ENCODE data around the gene CALHM5. TPM values are rescaled to one million over a fixed set of nuclear protein-coding genes. Genes with fewer than 3 reads are reported as not detected.
A peak's percentile ranks its signal among the peaks of the same experiment; 100 is the strongest.

Gene CALHM5
- total and polyA plus RNA-seq, 9 of the 15 experiments (the other 6 are each of a cell fraction or from before 2014, with no cell fraction given) = under 0.01 to 0.05 (median 0.02) TPM; not detected in 2

DNA sequence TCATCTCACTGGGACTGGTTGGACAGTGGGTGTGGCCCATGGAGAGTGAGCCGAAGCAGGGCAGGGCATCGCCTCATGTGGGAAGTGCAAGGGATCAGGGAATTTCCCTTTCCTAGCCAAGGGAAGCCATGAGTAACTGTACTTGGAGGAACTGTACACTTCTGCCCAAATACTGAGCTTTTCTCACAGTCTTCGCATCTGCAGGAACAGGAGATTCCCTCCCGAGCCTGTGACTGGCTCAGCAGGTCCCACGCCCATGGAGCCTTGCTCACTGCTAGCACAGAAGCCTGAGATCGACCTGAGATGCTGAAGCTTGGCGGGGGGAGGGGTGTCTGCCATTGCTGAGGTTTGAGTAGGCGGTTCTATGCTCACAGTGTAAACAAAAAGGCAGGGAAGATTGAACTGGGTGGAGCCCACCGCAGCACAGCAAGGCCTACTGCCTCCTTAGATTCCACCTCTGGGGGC lies 10.4 kb upstream of the CALHM5 start (continued):
- TF ChIP-seq, protein P1, sequence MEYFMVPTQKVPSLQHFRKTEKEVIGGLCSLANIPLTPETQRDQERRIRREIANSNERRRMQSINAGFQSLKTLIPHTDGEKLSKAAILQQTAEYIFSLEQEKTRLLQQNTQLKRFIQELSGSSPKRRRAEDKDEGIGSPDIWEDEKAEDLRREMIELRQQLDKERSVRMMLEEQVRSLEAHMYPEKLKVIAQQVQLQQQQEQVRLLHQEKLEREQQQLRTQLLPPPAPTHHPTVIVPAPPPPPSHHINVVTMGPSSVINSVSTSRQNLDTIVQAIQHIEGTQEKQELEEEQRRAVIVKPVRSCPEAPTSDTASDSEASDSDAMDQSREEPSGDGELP (CRISPR knock-in tag; IDR thresholded peaks at IDR 0.05; ENCODE audit: borderline replicate concordance) = 0 out of 2 replicates have a peak, but pooled peaks have one; percentile 20
- TF ChIP-seq CBX8 (IDR thresholded peaks at IDR 0.05; ENCODE audit: borderline replicate concordance, extremely low read depth, low read depth, low read length, poor library complexity, severe bottlenecking) = no peak
- TF ChIP-seq, protein P2, sequence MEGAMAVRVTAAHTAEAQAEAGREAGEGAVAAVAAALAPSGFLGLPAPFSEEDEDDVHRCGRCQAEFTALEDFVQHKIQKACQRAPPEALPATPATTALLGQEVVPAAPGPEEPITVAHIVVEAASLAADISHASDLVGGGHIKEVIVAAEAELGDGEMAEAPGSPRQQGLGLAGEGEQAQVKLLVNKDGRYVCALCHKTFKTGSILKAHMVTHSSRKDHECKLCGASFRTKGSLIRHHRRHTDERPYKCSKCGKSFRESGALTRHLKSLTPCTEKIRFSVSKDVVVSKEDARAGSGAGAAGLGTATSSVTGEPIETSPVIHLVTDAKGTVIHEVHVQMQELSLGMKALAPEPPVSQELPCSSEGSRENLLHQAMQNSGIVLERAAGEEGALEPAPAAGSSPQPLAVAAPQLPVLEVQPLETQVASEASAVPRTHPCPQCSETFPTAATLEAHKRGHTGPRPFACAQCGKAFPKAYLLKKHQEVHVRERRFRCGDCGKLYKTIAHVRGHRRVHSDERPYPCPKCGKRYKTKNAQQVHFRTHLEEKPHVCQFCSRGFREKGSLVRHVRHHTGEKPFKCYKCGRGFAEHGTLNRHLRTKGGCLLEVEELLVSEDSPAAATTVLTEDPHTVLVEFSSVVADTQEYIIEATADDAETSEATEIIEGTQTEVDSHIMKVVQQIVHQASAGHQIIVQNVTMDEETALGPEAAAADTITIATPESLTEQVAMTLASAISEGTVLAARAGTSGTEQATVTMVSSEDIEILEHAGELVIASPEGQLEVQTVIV (CRISPR knock-in tag; IDR thresholded peaks at IDR 0.05; ENCODE audit: borderline replicate concordance) = no peak
- TF ChIP-seq SMAD4 (CRISPR knock-in tag; conservative IDR thresholded peaks at IDR 0.05) = peak; percentile 24; the same call in 1 of the 2 replicates
- no peak for TF ChIP-seq JUNB (CRISPR knock-in tag; conservative IDR thresholded peaks at IDR 0.05)
- TF ChIP-seq ZNF140 (CRISPR knock-in tag; IDR thresholded peaks at IDR 0.05) = no peak
- TF ChIP-seq C11orf30 (IDR thresholded peaks at IDR 0.05; ENCODE audit: low read depth) = no peak
- TF ChIP-seq NFYB (IDR thresholded peaks at IDR 0.05; ENCODE audit: extremely low read depth, insufficient read length) = no peak
- no peak for TF ChIP-seq SMARCC2 (IDR thresholded peaks at IDR 0.05; ENCODE audit: low read depth)
- no peak for TF ChIP-seq TAF9B (IDR thresholded peaks at IDR 0.05; ENCODE audit: partially characterized antibody)
- no peak for TF ChIP-seq TGIF2 (CRISPR knock-in tag; IDR thresholded peaks at IDR 0.05)
- no peak for TF ChIP-seq ZNF24 (IDR thresholded peaks at IDR 0.05)
- no peak for TF ChIP-seq GATAD2A (IDR thresholded peaks at IDR 0.05)
- TF ChIP-seq ZNF175 (CRISPR knock-in tag; IDR thresholded peaks at IDR 0.05; ENCODE audit: low read depth) = no peak
- TF ChIP-seq NCOR1 (IDR thresholded peaks at IDR 0.05) = peak; percentile 22; the same call in 1 of the 2 replicates
- TF ChIP-seq ETV1 (tag; conservative IDR thresholded peaks at IDR 0.05; ENCODE audit: low read depth) = no peak
- TF ChIP-seq TRIM28 (IDR thresholded peaks at IDR 0.05) = no peak; the same call in 1 of the 2 replicates
- TF ChIP-seq TEAD1 (CRISPR knock-in tag; IDR thresholded peaks at IDR 0.05) = no peak
- TF ChIP-seq ZNF717 (CRISPR knock-in tag; IDR thresholded peaks at IDR 0.05) = no peak
- peak; percentile 84 for TF ChIP-seq EGR1 (conservative IDR thresholded peaks at IDR 0.05)
- TF ChIP-seq, protein P3, sequence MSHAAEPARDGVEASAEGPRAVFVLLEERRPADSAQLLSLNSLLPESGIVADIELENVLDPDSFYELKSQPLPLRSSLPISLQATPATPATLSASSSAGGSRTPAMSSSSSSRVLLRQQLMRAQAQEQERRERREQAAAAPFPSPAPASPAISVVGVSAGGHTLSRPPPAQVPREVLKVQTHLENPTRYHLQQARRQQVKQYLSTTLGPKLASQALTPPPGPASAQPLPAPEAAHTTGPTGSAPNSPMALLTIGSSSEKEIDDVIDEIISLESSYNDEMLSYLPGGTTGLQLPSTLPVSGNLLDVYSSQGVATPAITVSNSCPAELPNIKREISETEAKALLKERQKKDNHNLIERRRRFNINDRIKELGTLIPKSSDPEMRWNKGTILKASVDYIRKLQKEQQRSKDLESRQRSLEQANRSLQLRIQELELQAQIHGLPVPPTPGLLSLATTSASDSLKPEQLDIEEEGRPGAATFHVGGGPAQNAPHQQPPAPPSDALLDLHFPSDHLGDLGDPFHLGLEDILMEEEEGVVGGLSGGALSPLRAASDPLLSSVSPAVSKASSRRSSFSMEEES (CRISPR knock-in tag; IDR thresholded peaks at IDR 0.05) = no peak
